Kidney (tissue), 14 donors: Measurements from ENCODE around the gene TNFRSF18. TPM values are rescaled to one million over a fixed set of nuclear protein-coding genes. Genes with fewer than 3 reads are reported as not detected.

Source experiments
- DNase-seq, 5 donors: peaks; one replicate each; pipeline ENCODE4 v3.0.0-alpha.2; 2013 to 2020
- FAIRE-seq: peaks from 2 replicates; lab custom pipeline; 2012; peaks lifted over from hg19 to GRCh38; lab: Jason Lieb, UNC
- H3K27ac ChIP-seq, 2 donors: one replicate each; pipeline ENCODE4 v1.7.0; 2013; ENCODE audit warnings: low read depth in 2 of 2, low read length in 2 of 2, inconsistent platforms in 1 of 2
- H3K27me3 ChIP-seq: one replicate; pipeline ENCODE4 v1.7.1; 2013; ENCODE audit warnings: low read length, inconsistent platforms; ENCODE audit not compliant: control insufficient read depth, insufficient read depth
- H3K36me3 ChIP-seq, 3 donors: one replicate each; pipeline versions ENCODE4 v1.7.0 to v1.7.1; 2013; ENCODE audit warnings: low read length in 3 of 3, control low read depth in 1 of 3, inconsistent platforms in 1 of 3; ENCODE audit not compliant: insufficient read depth in 3 of 3, control insufficient read depth in 2 of 3
- H3K4me1 ChIP-seq, 3 donors: one replicate each; pipeline versions ENCODE4 v1.7.0 to v1.7.1; 2013; ENCODE audit warnings: low read length in 3 of 3, inconsistent platforms in 1 of 3, low read depth in 1 of 3; ENCODE audit not compliant: control insufficient read depth in 2 of 3, insufficient read depth in 2 of 3
- H3K4me3 ChIP-seq, 3 donors: one replicate each; pipeline versions ENCODE4 v1.7.0 to v1.8.1; 2013; ENCODE audit warnings: low read length in 3 of 3, control low read depth in 1 of 3, inconsistent platforms in 1 of 3
- H3K9ac ChIP-seq, 3 donors: one replicate each; pipeline versions ENCODE4 v1.7.0 to v1.7.1; 2013; ENCODE audit warnings: low read length in 3 of 3, control low read depth in 1 of 3, inconsistent platforms in 1 of 3
- H3K9me3 ChIP-seq, 3 donors: one replicate each; pipeline versions ENCODE4 v1.7.0 to v1.7.1; 2013; ENCODE audit warnings: low read length in 3 of 3, control low read depth in 1 of 3, inconsistent platforms in 1 of 3; ENCODE audit not compliant: control insufficient read depth in 2 of 3, insufficient read depth in 1 of 3
- intact Hi-C: fragments of 100-400 bp; cut with DNase I; formaldehyde crosslinking; loops from one replicate; pipeline ENCODE4 v1.11.1; 2022
- polyA plus RNA-seq: library from polyadenylated mRNA; stranded (reverse); fragments of 350-450 nt; fragmentation: Illumina TruSeq; extraction: RNeasy Lipid Tissue Mini Kit (QIAGEN cat#74804); gene quantifications from one replicate; pipeline ENCODE4 v1.2.3, GENCODE V29; 2014; ENCODE audit warnings: low read depth, low replicate concordance; ENCODE audit not compliant: insufficient read depth
- total RNA-seq: library from RNA; stranded (reverse); fragmentation: NEBNext Ultra II Directional; extraction: Animal tissue kit (Norgen Biotek cat#: 25700); gene quantifications from one replicate; pipeline ENCODE4 v1.2.1, GENCODE V29; 2021
- TF ChIP-seq, protein P1 (sequence below): IDR thresholded peaks from 3 replicates; pipeline ENCODE4 v1.5.1; 2012; ENCODE audit warnings: mild to moderate bottlenecking, moderate library complexity, borderline replicate concordance; ENCODE audit not compliant: insufficient read depth; ENCODE audit errors: extremely low read depth
- donor health status: control.
- donor health status: control.
- donor health status: control.
- donor health status: control.
- donor health status: control.
- donor health status: DM: yes; HTN: yes; CAD: no.
- donor health status: Normal renal cell carcinoma (clear cell type).

The TNFRSF18 gene
- total and polyA plus RNA-seq, 2 donors from 2014 or later: 8.1 TPM; not detected in 1

DNA sequence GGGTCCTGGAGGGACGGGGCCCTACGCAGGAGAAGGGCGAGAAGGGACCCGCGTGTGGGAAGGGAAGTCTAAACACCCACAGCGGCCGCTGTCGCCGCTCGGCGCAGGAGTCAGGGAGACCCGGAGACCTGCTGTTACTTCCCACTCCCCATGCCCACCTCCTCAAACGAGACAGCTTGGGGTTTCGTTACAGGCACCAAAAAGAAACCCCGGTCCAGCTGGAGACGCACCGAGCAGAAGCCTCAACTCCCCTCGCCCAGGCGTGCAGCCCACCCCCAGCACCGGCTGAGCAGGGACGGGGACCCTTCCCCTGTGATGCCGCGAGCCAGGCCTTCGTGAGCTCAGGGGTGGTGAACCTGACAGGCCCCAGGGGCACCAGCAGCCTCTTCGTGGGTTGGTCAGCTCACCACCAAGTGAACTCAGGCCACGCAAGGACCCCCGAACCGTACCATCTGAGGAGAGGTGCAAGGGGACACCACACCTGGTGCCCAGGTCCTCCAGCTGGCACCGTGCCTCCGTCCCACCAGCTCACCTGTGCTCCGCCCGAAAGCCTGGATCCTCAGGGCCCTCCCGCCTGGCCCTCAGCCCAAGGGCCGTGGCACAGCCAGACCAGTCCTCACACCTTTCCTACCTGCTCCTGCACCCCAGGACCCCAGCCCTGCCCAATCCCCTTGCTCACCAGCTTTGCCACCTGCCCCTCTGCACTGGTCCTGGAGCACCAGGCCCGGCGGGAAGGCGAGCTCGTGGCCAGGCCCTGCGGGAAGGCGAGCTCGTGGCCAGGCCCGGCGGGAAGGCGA is 20.4 kb upstream of the TNFRSF18 start:
- FAIRE-seq: no peak
- H3K27me3 ChIP-seq: no peaks in the 10 kb centered on the region
- TF ChIP-seq, protein P1, sequence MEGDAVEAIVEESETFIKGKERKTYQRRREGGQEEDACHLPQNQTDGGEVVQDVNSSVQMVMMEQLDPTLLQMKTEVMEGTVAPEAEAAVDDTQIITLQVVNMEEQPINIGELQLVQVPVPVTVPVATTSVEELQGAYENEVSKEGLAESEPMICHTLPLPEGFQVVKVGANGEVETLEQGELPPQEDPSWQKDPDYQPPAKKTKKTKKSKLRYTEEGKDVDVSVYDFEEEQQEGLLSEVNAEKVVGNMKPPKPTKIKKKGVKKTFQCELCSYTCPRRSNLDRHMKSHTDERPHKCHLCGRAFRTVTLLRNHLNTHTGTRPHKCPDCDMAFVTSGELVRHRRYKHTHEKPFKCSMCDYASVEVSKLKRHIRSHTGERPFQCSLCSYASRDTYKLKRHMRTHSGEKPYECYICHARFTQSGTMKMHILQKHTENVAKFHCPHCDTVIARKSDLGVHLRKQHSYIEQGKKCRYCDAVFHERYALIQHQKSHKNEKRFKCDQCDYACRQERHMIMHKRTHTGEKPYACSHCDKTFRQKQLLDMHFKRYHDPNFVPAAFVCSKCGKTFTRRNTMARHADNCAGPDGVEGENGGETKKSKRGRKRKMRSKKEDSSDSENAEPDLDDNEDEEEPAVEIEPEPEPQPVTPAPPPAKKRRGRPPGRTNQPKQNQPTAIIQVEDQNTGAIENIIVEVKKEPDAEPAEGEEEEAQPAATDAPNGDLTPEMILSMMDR: no peak
- H3K27ac ChIP-seq: no peak overlapping the region
- H3K9ac ChIP-seq: no peak overlapping the region
- peaks cover 4 to 27% (median 22%) of the 10 kb centered on the region in 3 donors for H3K36me3 ChIP-seq
- no peak for DNase-seq
- no peaks in the 10 kb centered on the region for H3K9me3 ChIP-seq
- intact Hi-C loops: no loop called here
- H3K4me1 ChIP-seq: peaks cover 0 to 15% (median 12%) of the 10 kb centered on the region in 3 donors
- no peak overlapping the region for H3K4me3 ChIP-seq

- Histone ChIP-seq H3K9me3 (no peaks in the 10 kb centered on the region), H3K27me3 (no peaks in the 10 kb centered on the region), H3K4me3 (no peak overlapping the region), H3K27ac (no peak overlapping the region), H3K9ac (no peak overlapping the region), H3K4me1 (peaks cover 0 to 15% (median 12%) of the 10 kb centered on the region in 3 donors), H3K36me3 (peaks cover 4 to 27% (median 23%) of the 10 kb centered on the region in 3 donors)
- DNase-seq: no peak
- FAIRE-seq: no peak
- TF ChIP-seq, protein P1: no peak
- intact Hi-C loops: no loop called here
Measured at GRCh38 chr1:1225913-1226312, 19.5 kb upstream of the TNFRSF18 start.

- Histone ChIP-seq H3K27me3 (no peaks in the 10 kb centered on the region), H3K36me3 (peaks cover 4 to 29% (median 26%) of the 10 kb centered on the region in 3 donors), H3K27ac (no peak overlapping the region), H3K4me3 (no peak overlapping the region), H3K4me1 (peaks cover 0 to 10% (median 10%) of the 10 kb centered on the region in 3 donors), H3K9me3 (no peaks in the 10 kb centered on the region), H3K9ac (no peak overlapping the region)
- no peak for FAIRE-seq
- TF ChIP-seq, protein P1: no peak
- intact Hi-C loops: no loop called here
- DNase-seq: no peak
Measured at GRCh38 chr1:1225238-1225845, 18.9 kb upstream of the TNFRSF18 start.
